ENCODE measurements around the gene LYPD6B. TPM values are rescaled to one million over a fixed set of nuclear protein-coding genes. Genes with fewer than 3 reads are reported as not detected.

Gene LYPD6B
- total and polyA plus RNA-seq, 2 donors (not counting 1 experiment from before 2014, with no cell fraction given), result 1.5 to 2.7 TPM

- no peaks in the 10 kb centered on the region for H3K79me2 ChIP-seq (ENCODE audit: control insufficient read depth, insufficient read depth, low read length)
- TF ChIP-seq EZH2 (IDR thresholded peaks at IDR 0.05; ENCODE audit: borderline replicate concordance, insufficient read depth, low read depth, low read length, poor library complexity, severe bottlenecking) (no peak), CTCF (IDR thresholded peaks at IDR 0.05) (no peak)
- H4K20me1 ChIP-seq (ENCODE audit: control insufficient read depth, insufficient read depth, low read length, poor library complexity, severe bottlenecking), result no peaks in the 10 kb centered on the region
- no peak overlapping the region for H3K9ac ChIP-seq (ENCODE audit: low read length)
- H3K9me3 ChIP-seq (ENCODE audit: control extremely low read depth in 1 of 3, control insufficient read depth in 2 of 3, insufficient read depth in 1 of 3, low read length in 2 of 3), result no peaks in the 10 kb centered on the region
- no peak overlapping the region for H2AFZ ChIP-seq (ENCODE audit: insufficient read depth, low read depth, low read length, poor library complexity, severe bottlenecking)
- Mint-ChIP-seq H3K27ac (no peak overlapping the region), H3K9me3 (ENCODE audit: insufficient read depth) (no peaks in the 10 kb centered on the region), H3K27me3 (no peaks in the 10 kb centered on the region), H3K4me1 (peaks cover 1% of the 10 kb centered on the region), H3K4me3 (no peak overlapping the region)
- no peak overlapping the region for H3K4me2 ChIP-seq (replicated peaks; ENCODE audit: low read depth, low read length, poor library complexity, severe bottlenecking)
- ATAC-seq (ENCODE audit: low read depth) (no peak), DNase-seq (no peak)
- ChIA-PET CTCF (no interaction called here), POLR2A (no interaction called here)
- no peaks in the 10 kb centered on the region for H3K4me1 ChIP-seq (ENCODE audit: control insufficient read depth in 2 of 2, insufficient read depth in 2 of 2, low read length in 2 of 2)
- no peaks in the 10 kb centered on the region for H3K27me3 ChIP-seq (replicated peaks in 1 of 4; ENCODE audit: control extremely low read depth in 1 of 4, control insufficient read depth in 3 of 4, insufficient read depth in 4 of 4, low read length in 3 of 4)
- no CpG with 5 or more reads among the region's 5 CpGs for WGBS (ENCODE audit: insufficient coverage)
- no peaks in the 10 kb centered on the region for H3K36me3 ChIP-seq (replicated peaks in 1 of 2; ENCODE audit: control extremely low read depth in 1 of 2, control insufficient read depth in 1 of 2, extremely low read depth in 1 of 2, insufficient read depth in 2 of 2, low read length in 1 of 2)
- intact Hi-C loops (cut with micrococcal nuclease), result no loop called here
- H3K4me3 ChIP-seq (ENCODE audit: control extremely low read depth in 1 of 5, extremely low read depth in 1 of 5, insufficient read depth in 1 of 5, low read depth in 2 of 5, low read length in 4 of 5), result no peak overlapping the region
- H3K27ac ChIP-seq (ENCODE audit: low read length in 2 of 2), result no peak overlapping the region
Measured at GRCh38 chr2:149185942-149186490, 147.5 kb downstream of the LYPD6B start.

DNA sequence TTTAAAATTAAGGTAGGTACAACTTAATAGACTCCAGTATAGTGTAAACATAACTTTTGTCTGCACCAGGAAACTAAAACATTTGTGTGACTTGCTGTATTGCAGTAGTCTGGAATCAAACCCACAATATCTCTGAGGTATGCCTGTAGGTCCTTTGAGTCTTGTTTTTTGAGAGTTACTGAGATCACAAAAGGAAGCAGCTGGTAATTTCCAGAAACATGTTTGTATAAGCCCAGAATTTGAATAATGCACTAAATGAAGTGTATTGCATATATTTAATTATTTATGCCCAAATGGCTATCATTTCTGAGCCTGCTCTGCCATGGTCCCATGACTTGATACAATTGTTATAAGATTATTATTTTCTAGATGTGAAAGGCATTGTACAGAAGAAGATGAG, 148.6 kb downstream of the LYPD6B start:
- DNase-seq (no peak), ATAC-seq (ENCODE audit: low read depth) (no peak)
- Histone ChIP-seq H3K36me3 (replicated peaks in 1 of 2; ENCODE audit: control extremely low read depth in 1 of 2, control insufficient read depth in 1 of 2, extremely low read depth in 1 of 2, insufficient read depth in 2 of 2, low read length in 1 of 2) (no peaks in the 10 kb centered on the region), H3K4me3 (ENCODE audit: control extremely low read depth in 1 of 5, extremely low read depth in 1 of 5, insufficient read depth in 1 of 5, low read depth in 2 of 5, low read length in 4 of 5) (no peak overlapping the region), H3K4me1 (ENCODE audit: control insufficient read depth in 2 of 2, insufficient read depth in 2 of 2, low read length in 2 of 2) (no peaks in the 10 kb centered on the region), H3K27me3 (replicated peaks in 1 of 4; ENCODE audit: control extremely low read depth in 1 of 4, control insufficient read depth in 3 of 4, insufficient read depth in 4 of 4, low read length in 3 of 4) (no peaks in the 10 kb centered on the region), H3K27ac (ENCODE audit: low read length in 2 of 2) (no peak overlapping the region), H3K79me2 (ENCODE audit: control insufficient read depth, insufficient read depth, low read length) (no peaks in the 10 kb centered on the region), H3K9ac (ENCODE audit: low read length) (no peak overlapping the region), H3K4me2 (replicated peaks; ENCODE audit: low read depth, low read length, poor library complexity, severe bottlenecking) (no peak overlapping the region), H4K20me1 (ENCODE audit: control insufficient read depth, insufficient read depth, low read length, poor library complexity, severe bottlenecking) (no peaks in the 10 kb centered on the region), H2AFZ (ENCODE audit: insufficient read depth, low read depth, low read length, poor library complexity, severe bottlenecking) (no peak overlapping the region), H3K9me3 (ENCODE audit: control extremely low read depth in 1 of 3, control insufficient read depth in 2 of 3, insufficient read depth in 1 of 3, low read length in 2 of 3) (no peaks in the 10 kb centered on the region)
- TF ChIP-seq EZH2 (IDR thresholded peaks at IDR 0.05; ENCODE audit: borderline replicate concordance, insufficient read depth, low read depth, low read length, poor library complexity, severe bottlenecking), result no peak
- no peak for TF ChIP-seq CTCF (IDR thresholded peaks at IDR 0.05)
- ChIA-PET CTCF (no interaction called here), POLR2A (no interaction called here)
- no peaks in the 10 kb centered on the region for H3K27me3 Mint-ChIP-seq
- intact Hi-C loops (cut with micrococcal nuclease), result no loop called here
- no peak overlapping the region for H3K27ac Mint-ChIP-seq
- H3K9me3 Mint-ChIP-seq (ENCODE audit: insufficient read depth), result no peaks in the 10 kb centered on the region
- H3K4me1 Mint-ChIP-seq, result peaks cover 1% of the 10 kb centered on the region
- no peak overlapping the region for H3K4me3 Mint-ChIP-seq

Data from B cell (primary cell).